Colonic mucosa (tissue), 4 donors: ENCODE results near the gene NCOA7. TPM values are rescaled to one million over a fixed set of nuclear protein-coding genes. Genes with fewer than 3 reads are reported as not detected.

ENCODE experiments used
- DNase-seq: peaks from one replicate; pipeline ENCODE4 v3.0.0-alpha.2; 2020
- H3K27ac ChIP-seq: fragments of 200-600 bp; one replicate; pipeline ENCODE4 v1.8.0; 2021
- H3K27me3 ChIP-seq: fragments of 200-600 bp; one replicate; pipeline ENCODE4 v1.8.0; 2021
- H3K36me3 ChIP-seq: fragments of 200-600 bp; one replicate; pipeline ENCODE4 v1.8.0; 2021
- H3K4me1 ChIP-seq: fragments of 200-600 bp; one replicate; pipeline ENCODE4 v1.8.0; 2021; ENCODE audit warnings: mild to moderate bottlenecking
- H3K4me3 ChIP-seq: fragments of 200-600 bp; one replicate; pipeline ENCODE4 v1.8.0; 2021
- H3K9ac ChIP-seq, 2 donors: one replicate each; pipeline ENCODE4 v1.7.0; 2013; ENCODE audit warnings: control low read depth in 2 of 2, low read depth in 2 of 2, low read length in 2 of 2
- H3K9me3 ChIP-seq: fragments of 200-600 bp; one replicate; pipeline ENCODE4 v1.8.0; 2021
- intact Hi-C: fragments of 100-400 bp; cut with DNase I; formaldehyde crosslinking; loops from one replicate; pipeline ENCODE4 v1.14.1; 2022
- total RNA-seq, 2 donors: library from RNA; stranded (reverse); fragmentation: NEBNext Ultra II Directional in 1 of 2; extraction: Animal tissue kit (Norgen Biotek cat#: 25700) in 1 of 2; gene quantifications; one replicate each; pipeline ENCODE4 v1.2.1, GENCODE V29; 2021
- TF ChIP-seq, protein P1 (sequence below): fragments of 200-600 bp; IDR thresholded peaks from one replicate; pipeline ENCODE4 v1.8.0; 2022; ENCODE audit warnings: antibody characterized with exemption, mild to moderate bottlenecking
- donor health status: healthy.
- donor health status: DM: no; HTN: no; CAD: no.
- donor health status: DM: no; HTN: no; CAD: no.

Gene NCOA7
- total RNA-seq, 2 donors from 2014 or later: 24.9 to 59.3 TPM

DNA sequence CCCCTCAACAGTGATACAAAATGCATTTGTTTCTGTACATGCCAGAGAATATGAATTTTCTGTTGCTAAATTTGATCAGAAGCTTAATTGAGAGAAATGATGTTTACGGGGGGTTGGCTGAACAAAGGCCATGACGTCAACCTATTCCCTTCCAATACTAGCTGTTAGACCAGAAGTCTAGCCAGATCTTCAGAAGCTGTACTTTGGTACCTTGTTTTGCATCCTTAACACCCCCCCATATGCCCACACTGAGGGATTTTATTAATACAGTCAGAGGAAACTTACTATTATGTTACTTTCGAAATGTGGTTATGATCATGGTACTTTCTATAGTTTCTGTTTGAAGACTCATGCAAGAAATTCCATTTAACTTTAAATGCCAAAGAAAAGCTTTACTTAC lies 3.1 kb downstream of the NCOA7 start:
- Histone ChIP-seq H3K27me3 (no peaks in the 10 kb centered on the region), H3K9ac (no peak overlapping the region), H3K27ac (no peak overlapping the region), H3K4me1 (peaks cover 4% of the 10 kb centered on the region), H3K4me3 (no peak overlapping the region), H3K9me3 (no peaks in the 10 kb centered on the region), H3K36me3 (no peaks in the 10 kb centered on the region)
- TF ChIP-seq, protein P1, sequence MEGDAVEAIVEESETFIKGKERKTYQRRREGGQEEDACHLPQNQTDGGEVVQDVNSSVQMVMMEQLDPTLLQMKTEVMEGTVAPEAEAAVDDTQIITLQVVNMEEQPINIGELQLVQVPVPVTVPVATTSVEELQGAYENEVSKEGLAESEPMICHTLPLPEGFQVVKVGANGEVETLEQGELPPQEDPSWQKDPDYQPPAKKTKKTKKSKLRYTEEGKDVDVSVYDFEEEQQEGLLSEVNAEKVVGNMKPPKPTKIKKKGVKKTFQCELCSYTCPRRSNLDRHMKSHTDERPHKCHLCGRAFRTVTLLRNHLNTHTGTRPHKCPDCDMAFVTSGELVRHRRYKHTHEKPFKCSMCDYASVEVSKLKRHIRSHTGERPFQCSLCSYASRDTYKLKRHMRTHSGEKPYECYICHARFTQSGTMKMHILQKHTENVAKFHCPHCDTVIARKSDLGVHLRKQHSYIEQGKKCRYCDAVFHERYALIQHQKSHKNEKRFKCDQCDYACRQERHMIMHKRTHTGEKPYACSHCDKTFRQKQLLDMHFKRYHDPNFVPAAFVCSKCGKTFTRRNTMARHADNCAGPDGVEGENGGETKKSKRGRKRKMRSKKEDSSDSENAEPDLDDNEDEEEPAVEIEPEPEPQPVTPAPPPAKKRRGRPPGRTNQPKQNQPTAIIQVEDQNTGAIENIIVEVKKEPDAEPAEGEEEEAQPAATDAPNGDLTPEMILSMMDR: no peak
- intact Hi-C loops: loop anchor here (5.0 kb wide), 1 partner anchor 168 kb away; no protein-coding TSS in a partner anchor
- no peak for DNase-seq

DNA sequence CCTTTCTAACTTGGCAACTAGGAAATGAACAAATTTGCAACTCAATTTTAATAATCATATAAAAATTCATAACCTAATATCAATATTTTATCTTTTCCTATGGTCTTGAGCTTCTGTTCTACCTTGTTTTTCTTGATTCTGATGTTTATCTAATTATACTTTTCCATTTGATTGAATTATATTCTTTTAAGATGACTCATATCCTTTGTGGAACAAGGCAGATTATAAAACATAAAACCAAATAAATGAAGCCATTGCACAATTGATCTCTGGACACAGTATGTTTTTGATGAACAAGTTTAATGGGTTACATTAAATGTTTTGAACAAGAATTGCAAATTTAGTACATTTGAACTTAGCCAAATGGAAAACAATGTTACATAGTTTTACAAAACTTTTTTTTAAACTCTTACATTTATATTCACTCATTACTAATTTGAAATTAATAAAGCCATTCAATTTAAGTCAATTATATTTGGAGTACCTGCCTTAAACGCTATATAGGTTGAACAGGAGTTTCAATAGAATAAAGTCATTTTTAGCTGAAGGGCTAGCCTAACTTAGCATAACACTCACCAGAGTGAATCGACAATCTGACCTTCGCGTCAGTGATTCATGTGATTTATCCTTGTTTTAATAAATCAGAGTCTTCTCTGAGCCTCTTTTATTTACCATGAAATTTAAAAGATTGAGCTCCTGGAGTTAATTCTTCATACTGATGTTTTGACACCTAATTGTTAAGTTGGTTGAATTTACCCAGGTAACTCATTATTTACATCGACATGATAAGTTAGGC lies 3.8 kb downstream of the NCOA7 start:
- no peak overlapping the region for H3K4me3 ChIP-seq
- no peaks in the 10 kb centered on the region for H3K36me3 ChIP-seq
- H3K27ac ChIP-seq: no peak overlapping the region
- no peak for DNase-seq
- no peaks in the 10 kb centered on the region for H3K27me3 ChIP-seq
- no peak overlapping the region for H3K9ac ChIP-seq
- TF ChIP-seq, protein P1: no peak
- intact Hi-C loops: loop anchor here (5.0 kb wide), 1 partner anchor 168 kb away; no protein-coding TSS in a partner anchor
- no peaks in the 10 kb centered on the region for H3K4me1 ChIP-seq
- H3K9me3 ChIP-seq: no peaks in the 10 kb centered on the region

DNA sequence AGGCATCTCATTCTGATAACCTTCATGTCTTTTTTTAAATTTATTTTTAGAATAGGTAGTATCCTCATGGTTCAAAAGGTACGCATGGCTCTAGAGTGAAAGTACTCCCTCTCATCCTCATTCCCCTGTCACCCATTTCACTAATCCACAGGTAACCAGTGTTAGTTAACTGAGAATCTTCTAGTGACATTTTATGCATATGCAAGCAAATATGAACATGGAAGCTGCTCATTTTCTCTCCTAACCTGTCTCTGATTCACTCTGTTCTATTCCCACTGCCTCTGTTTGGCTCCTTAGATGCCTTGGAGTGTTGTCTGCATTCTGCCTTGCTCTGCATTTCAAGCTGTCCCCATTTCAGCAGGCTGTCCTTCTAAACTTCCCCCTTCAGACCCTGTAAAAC lies 4.5 kb downstream of the NCOA7 start:
- Histone ChIP-seq H3K36me3 (no peaks in the 10 kb centered on the region), H3K9me3 (no peaks in the 10 kb centered on the region), H3K9ac (no peak overlapping the region), H3K27ac (no peak overlapping the region), H3K4me1 (no peaks in the 10 kb centered on the region), H3K4me3 (no peak overlapping the region), H3K27me3 (no peaks in the 10 kb centered on the region)
- DNase-seq: no peak
- intact Hi-C loops: no loop called here
- TF ChIP-seq, protein P1: no peak

DNA sequence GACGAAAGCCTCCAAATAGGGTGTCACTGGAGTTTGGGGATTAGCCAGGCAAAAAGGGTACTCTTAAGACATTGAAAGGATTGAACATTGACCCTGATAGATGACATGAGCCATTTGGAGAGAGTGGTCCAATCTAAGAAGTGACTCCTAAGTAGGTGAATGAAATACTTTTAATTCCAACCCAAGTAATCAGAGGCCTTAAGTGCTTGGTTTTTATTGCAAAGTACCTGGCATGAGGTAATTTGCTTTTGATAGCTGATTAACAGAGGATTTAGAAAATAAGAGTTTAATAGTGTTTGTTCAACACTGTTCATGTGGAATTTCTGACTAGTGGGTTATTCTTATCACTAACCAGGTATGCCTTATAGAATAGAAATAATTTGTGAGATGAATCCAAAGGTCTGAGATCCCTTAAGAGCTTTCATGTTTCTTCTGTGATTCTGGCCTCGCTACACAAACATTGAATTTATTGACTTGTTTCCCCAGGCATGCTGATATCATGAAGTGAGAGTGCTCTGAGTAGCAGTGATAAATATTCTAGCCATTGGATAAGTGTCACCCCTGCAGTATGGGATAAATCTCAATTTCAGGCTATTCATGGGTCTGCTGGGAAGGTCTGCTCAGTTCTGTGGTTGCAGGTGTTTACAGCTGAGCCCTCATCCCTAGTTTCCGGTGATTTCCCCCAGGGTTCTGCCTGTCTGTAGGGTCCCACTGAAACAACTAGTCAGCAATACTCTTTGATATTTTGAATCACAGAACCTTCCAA lies 6.5 kb downstream of the NCOA7 start:
- no peaks in the 10 kb centered on the region for H3K4me1 ChIP-seq
- TF ChIP-seq, protein P1: no peak
- no peak overlapping the region for H3K9ac ChIP-seq
- H3K27me3 ChIP-seq: no peaks in the 10 kb centered on the region
- no peak overlapping the region for H3K4me3 ChIP-seq
- intact Hi-C loops: no loop called here
- DNase-seq: no peak
- no peaks in the 10 kb centered on the region for H3K9me3 ChIP-seq
- H3K27ac ChIP-seq: no peak overlapping the region
- no peaks in the 10 kb centered on the region for H3K36me3 ChIP-seq

DNA sequence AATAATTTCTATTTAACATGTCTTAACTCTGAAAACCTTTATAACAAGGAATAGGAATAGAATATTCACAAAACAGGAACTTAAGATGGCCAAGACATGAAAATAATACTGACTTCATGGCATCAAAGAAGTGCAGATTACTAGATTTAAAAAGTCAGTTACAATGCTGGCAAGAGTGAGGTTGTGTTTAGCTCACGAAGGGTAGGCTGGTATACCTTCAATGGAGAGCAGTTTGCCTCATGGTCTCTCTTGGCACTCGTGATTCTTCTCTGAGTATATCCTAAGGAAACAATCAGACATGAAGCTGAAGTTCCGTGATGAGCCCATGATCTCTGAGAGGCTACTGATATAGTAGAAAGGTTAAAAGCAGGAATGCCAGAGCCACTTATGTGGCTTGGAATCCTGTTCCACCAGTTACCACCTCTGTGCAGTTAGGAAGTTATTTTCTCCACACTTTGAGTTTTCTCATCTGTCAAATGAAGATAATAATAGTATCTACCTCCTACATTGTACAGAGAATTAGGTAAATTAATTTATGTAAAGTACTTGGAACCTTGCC lies 7.2 kb downstream of the NCOA7 start:
- no peaks in the 10 kb centered on the region for H3K36me3 ChIP-seq
- H3K27me3 ChIP-seq: no peaks in the 10 kb centered on the region
- H3K9me3 ChIP-seq: no peaks in the 10 kb centered on the region
- H3K4me3 ChIP-seq: no peak overlapping the region
- no peak overlapping the region for H3K27ac ChIP-seq
- no peak overlapping the region for H3K9ac ChIP-seq
- intact Hi-C loops: no loop called here
- no peaks in the 10 kb centered on the region for H3K4me1 ChIP-seq
- TF ChIP-seq, protein P1: no peak
- no peak for DNase-seq
